NK-92 (cell line): Measurements from ENCODE around the gene DROSHA.

Experiments
- DNase-seq: peaks from one replicate; lab custom pipeline; 2025; ENCODE audit not compliant: unreplicated experiment; lab: John Stamatoyannopoulos, UW

DROSHA gene

GRCh38 chr5:31523041-31523440 lies 8.9 kb downstream of the DROSHA start:
- no peak for DNase-seq

- DNase-seq, result no peak
These were observed 15.1 kb downstream of the DROSHA start for GRCh38 chr5:31516802-31517201.

- no peak for DNase-seq
These were observed 20.6 kb downstream of the DROSHA start for GRCh38 chr5:31511305-31511704.

- DNase-seq, result no peak
These were observed 27.4 kb downstream of the DROSHA start for GRCh38 chr5:31504529-31504928.

GRCh38 chr5:31502506-31502905 lies 29.4 kb downstream of the DROSHA start:
- no peak for DNase-seq

- no peak for DNase-seq
These were observed 31.6 kb downstream of the DROSHA start for GRCh38 chr5:31500256-31500655.

GRCh38 chr5:31496891-31497290 lies 35.0 kb downstream of the DROSHA start:
- no peak for DNase-seq

- no peak for DNase-seq
These were observed 35.6 kb downstream of the DROSHA start for GRCh38 chr5:31496301-31496700.

- no peak for DNase-seq
These were observed 36.6 kb downstream of the DROSHA start for GRCh38 chr5:31495336-31495735.

- DNase-seq, result no peak
These were observed 39.0 kb downstream of the DROSHA start for GRCh38 chr5:31492869-31493268.

GRCh38 chr5:31487506-31487905 lies 44.4 kb downstream of the DROSHA start:
- DNase-seq, result no peak

GRCh38 chr5:31486441-31486840 lies 45.5 kb downstream of the DROSHA start:
- no peak for DNase-seq

- DNase-seq, result no peak
These were observed 46.3 kb downstream of the DROSHA start for GRCh38 chr5:31485376-31486207.

GRCh38 chr5:31481531-31482165 lies 50.2 kb downstream of the DROSHA start:
- no peak for DNase-seq

GRCh38 chr5:31479706-31480105 lies 52.2 kb downstream of the DROSHA start:
- no peak for DNase-seq

- no peak for DNase-seq
These were observed 53.0 kb downstream of the DROSHA start for GRCh38 chr5:31478901-31479300.

- DNase-seq, result no peak
These were observed 53.9 kb downstream of the DROSHA start for GRCh38 chr5:31477971-31478370.

- no peak for DNase-seq
These were observed 54.4 kb downstream of the DROSHA start for GRCh38 chr5:31477516-31477915.

- DNase-seq, result no peak
These were observed 55.2 kb downstream of the DROSHA start for GRCh38 chr5:31476738-31477141.

GRCh38 chr5:31471916-31472315 lies 60.0 kb downstream of the DROSHA start:
- no peak for DNase-seq

- DNase-seq, result no peak
These were observed 60.9 kb downstream of the DROSHA start for GRCh38 chr5:31471040-31471439.

GRCh38 chr5:31470608-31471007 lies 61.3 kb downstream of the DROSHA start:
- DNase-seq, result no peak

- DNase-seq, result no peak
These were observed 62.0 kb downstream of the DROSHA start for GRCh38 chr5:31469886-31470285.
